Measurements from ENCODE around the gene ORM2. TPM values are rescaled to one million over a fixed set of nuclear protein-coding genes. Genes with fewer than 3 reads are reported as not detected.

ORM2 gene
- total and polyA plus RNA-seq, 10 donors: 0.13 to 0.93 (median 0.38) TPM; not detected in 6

- H3K9me3 ChIP-seq: no peaks in the 10 kb centered on the region
- intact Hi-C loops (cut with DNase I; ENCODE audit: low total_unique reads): no loop called here
- no peaks in the 10 kb centered on the region for H3K36me3 ChIP-seq
- WGBS, 5 donors: 45 to 61% (median 50%) methylated on average over 18 to 20 of the region's 20 CpGs
- H3K27ac ChIP-seq: no peak overlapping the region
- peak; percentile 67 for DNase-seq
- peaks cover 0 to 14% (median 0%) of the 10 kb centered on the region in 7 donors for H3K27me3 ChIP-seq (replicated peaks in 1 of 7)
- TF ChIP-seq POLR2AphosphoS5 (IDR thresholded peaks at IDR 0.05): no peak
- TF ChIP-seq POLR2A (IDR thresholded peaks at IDR 0.05): no peak
- TF ChIP-seq CTCF (IDR thresholded peaks at IDR 0.05 in 8 of 11, conservative IDR thresholded peaks at IDR 0.05 in 3 of 11): no peak
- H3K4me1 ChIP-seq: peaks cover 0 to 10% (median 4%) of the 10 kb centered on the region in 6 donors
- H3K4me3 ChIP-seq: no peak overlapping the region
Measured at GRCh38 chr9:114285166-114285867, 44.4 kb upstream of the ORM2 start.

GRCh38 chr9:114286146-114286679 is 43.5 kb upstream of the ORM2 start:
- Histone ChIP-seq H3K9me3 (no peaks in the 10 kb centered on the region), H3K4me3 (no peak overlapping the region), H3K36me3 (no peaks in the 10 kb centered on the region), H3K27ac (no peak overlapping the region), H3K27me3 (replicated peaks in 1 of 7) (peaks cover 0 to 14% (median 0%) of the 10 kb centered on the region in 7 donors), H3K4me1 (peaks cover 0 to 15% (median 4%) of the 10 kb centered on the region in 6 donors)
- intact Hi-C loops (cut with DNase I; ENCODE audit: low total_unique reads): no loop called here
- peak; percentile 6 for DNase-seq
- 73 to 86% (median 84%) methylated on average over 10 of the region's 10 CpGs for WGBS, 5 donors
- TF ChIP-seq CTCF (IDR thresholded peaks at IDR 0.05 in 8 of 11, conservative IDR thresholded peaks at IDR 0.05 in 3 of 11) (no peak), POLR2AphosphoS5 (IDR thresholded peaks at IDR 0.05) (no peak), POLR2A (IDR thresholded peaks at IDR 0.05) (no peak)

GRCh38 chr9:114287001-114287762 is 42.5 kb upstream of the ORM2 start:
- 72 to 81% (median 77%) methylated on average over 16 of the region's 16 CpGs for WGBS, 5 donors
- intact Hi-C loops (cut with DNase I; ENCODE audit: low total_unique reads): no loop called here

More at GRCh38 chr9:114287001-114287762, 42.5 kb upstream of the ORM2 start:
- H3K4me1 ChIP-seq: peaks cover 0 to 15% (median 4%) of the 10 kb centered on the region in 6 donors
- DNase-seq: peak; percentile 63
- no peak overlapping the region for H3K4me3 ChIP-seq
- TF ChIP-seq POLR2AphosphoS5 (IDR thresholded peaks at IDR 0.05) (no peak), CTCF (IDR thresholded peaks at IDR 0.05 in 8 of 11, conservative IDR thresholded peaks at IDR 0.05 in 3 of 11) (no peak), POLR2A (IDR thresholded peaks at IDR 0.05) (no peak)
- peaks cover 0 to 14% (median 0%) of the 10 kb centered on the region in 7 donors for H3K27me3 ChIP-seq (replicated peaks in 1 of 7)
- H3K36me3 ChIP-seq: no peaks in the 10 kb centered on the region
- H3K27ac ChIP-seq: no peak overlapping the region
- H3K9me3 ChIP-seq: no peaks in the 10 kb centered on the region
